Hepatocyte (in vitro differentiated cells): Measurements from ENCODE around the gene QARS1. TPM values are rescaled to one million over a fixed set of nuclear protein-coding genes. Genes with fewer than 3 reads are reported as not detected.
A peak's percentile ranks its signal among the peaks of the same experiment; 100 is the strongest.

Experiments
- DNase-seq: peaks from one replicate; pipeline ENCODE4 v3.0.0-alpha.2; 2016; ENCODE audit warnings: low spot score
- H2AFZ ChIP-seq: fragments of 200-600 bp; sonication (generic); 2 replicates; pipeline ENCODE4 v1.6.0; 2016; ENCODE audit warnings: antibody characterized with exemption, mild to moderate bottlenecking
- H3K27ac ChIP-seq: fragments of 200-600 bp; sonication (generic); 2 replicates; pipeline ENCODE4 v1.5.1; 2016; ENCODE audit warnings: mild to moderate bottlenecking
- H3K27me3 ChIP-seq: fragments of 200-600 bp; sonication (generic); 2 replicates; pipeline ENCODE4 v1.6.1; 2016
- H3K36me3 ChIP-seq: fragments of 200-600 bp; sonication (generic); replicated peaks from 2 replicates; pipeline ENCODE4 v1.5.1; 2016; ENCODE audit warnings: low read depth; ENCODE audit not compliant: insufficient read depth
- H3K4me1 ChIP-seq: fragments of 200-600 bp; sonication (generic); 2 replicates; pipeline ENCODE4 v1.5.1; 2016; ENCODE audit warnings: mild to moderate bottlenecking, moderate library complexity; ENCODE audit not compliant: insufficient read depth
- H3K4me2 ChIP-seq: fragments of 200-600 bp; sonication (generic); 2 replicates; pipeline ENCODE4 v1.6.0; 2016
- H3K4me3 ChIP-seq: fragments of 200-600 bp; sonication (generic); 2 replicates; pipeline ENCODE4 v1.5.1; 2016; ENCODE audit warnings: mild to moderate bottlenecking
- H3K79me2 ChIP-seq: fragments of 200-600 bp; sonication (generic); 2 replicates; pipeline ENCODE4 v1.6.0; 2017; ENCODE audit warnings: mild to moderate bottlenecking
- H3K9me2 ChIP-seq: fragments of 200-600 bp; sonication (generic); replicated peaks from 2 replicates; pipeline ENCODE4 v1.6.0; 2017; ENCODE audit warnings: mild to moderate bottlenecking; ENCODE audit not compliant: insufficient read depth
- H3K9me3 ChIP-seq: fragments of 200-600 bp; sonication (generic); 2 replicates; pipeline ENCODE4 v1.5.1; 2016; ENCODE audit warnings: low read depth, mild to moderate bottlenecking
- H4K20me1 ChIP-seq: fragments of 200-600 bp; sonication (generic); 2 replicates; pipeline ENCODE4 v1.6.0; 2016; ENCODE audit warnings: mild to moderate bottlenecking; ENCODE audit not compliant: insufficient read depth, poor library complexity, severe bottlenecking
- CTCF ChIP-seq: fragments of 200-600 bp; sonication (generic); IDR thresholded peaks from 2 replicates; pipeline ENCODE4 v1.5.1; 2016; ENCODE audit warnings: antibody characterized with exemption, mild to moderate bottlenecking; ENCODE audit not compliant: poor library complexity
- EZH2 ChIP-seq: fragments of 200-600 bp; sonication (generic); IDR thresholded peaks from 2 replicates; pipeline ENCODE4 v1.6.1; 2016; ENCODE audit warnings: antibody characterized with exemption, mild to moderate bottlenecking, borderline replicate concordance
- EZH2phosphoT487 ChIP-seq: fragments of 200-600 bp; sonication (generic); IDR thresholded peaks from one replicate; pipeline ENCODE4 v1.6.1; 2018; ENCODE audit warnings: antibody characterized with exemption, mild to moderate bottlenecking, low read depth, moderate library complexity; ENCODE audit not compliant: unreplicated experiment, severe bottlenecking
- WGBS: methylation state at CpG from one replicate; pipeline ENCODE4 v1.1.6; 2016; ENCODE audit warnings: low lambda C conversion rate; ENCODE audit errors: missing lambda C conversion rate; 5-methylcytosine and 5-hydroxymethylcytosine counted together
- polyA plus RNA-seq: library from polyadenylated mRNA; unstranded; fragments of >200 nt; fragmentation: Nextera tagmentation; extraction: Ambion mirVana; gene quantifications from 2 replicates; pipeline ENCODE4 v1.2.1, GENCODE V29; 2016
- total RNA-seq: library from RNA; depleted of rRNA; stranded (reverse); fragments of >200 nt; gene quantifications from 2 replicates; pipeline ENCODE4 v1.2.3, GENCODE V29; 2014

QARS1 gene
- total and polyA plus RNA-seq, 2 experiments from 2014 or later = 104 to 206 TPM

- no peak overlapping the region for H3K4me3 ChIP-seq
- no peak overlapping the region for H3K27ac ChIP-seq
- H4K20me1 ChIP-seq = no peaks in the 10 kb centered on the region
- no peak for TF ChIP-seq EZH2
- no peak for DNase-seq
- no peaks in the 10 kb centered on the region for H3K9me3 ChIP-seq
- H3K27me3 ChIP-seq = no peaks in the 10 kb centered on the region
- no peak overlapping the region for H3K4me2 ChIP-seq
- WGBS = 92% methylated on average over 13 of the region's 13 CpGs
- no peak overlapping the region for H2AFZ ChIP-seq
- H3K79me2 ChIP-seq = peaks cover 17% of the 10 kb centered on the region
- peaks cover 12% of the 10 kb centered on the region for H3K4me1 ChIP-seq
- H3K9me2 ChIP-seq = no peaks in the 10 kb centered on the region
- H3K36me3 ChIP-seq = no peaks in the 10 kb centered on the region
These were observed 5.5 kb downstream of the QARS1 start for GRCh38 chr3:49098910-49099630.

GRCh38 chr3:49098429-49098828, 6.1 kb downstream of the QARS1 start:
- H3K4me2 ChIP-seq = no peak overlapping the region
- H3K27ac ChIP-seq = no peak overlapping the region
- H3K9me3 ChIP-seq = no peaks in the 10 kb centered on the region
- H3K9me2 ChIP-seq = no peaks in the 10 kb centered on the region
- TF ChIP-seq EZH2 (no peak), EZH2phosphoT487 (no peak), CTCF (no peak)
- no peaks in the 10 kb centered on the region for H4K20me1 ChIP-seq
- H3K4me1 ChIP-seq = peaks cover 8% of the 10 kb centered on the region
- no peak overlapping the region for H2AFZ ChIP-seq
- H3K4me3 ChIP-seq = no peak overlapping the region
- no peak for DNase-seq
- H3K27me3 ChIP-seq = no peaks in the 10 kb centered on the region
- H3K79me2 ChIP-seq = peaks cover 11% of the 10 kb centered on the region
- WGBS = 85% methylated on average over 5 of the region's 5 CpGs
- no peaks in the 10 kb centered on the region for H3K36me3 ChIP-seq

- no peaks in the 10 kb centered on the region for H3K36me3 ChIP-seq
- WGBS = 2% methylated on average over 48 of the region's 65 CpGs
- peaks cover 37% of the 10 kb centered on the region for H3K79me2 ChIP-seq
- peaks cover 24% of the 10 kb centered on the region for H3K4me1 ChIP-seq
- H4K20me1 ChIP-seq = peaks cover 34% of the 10 kb centered on the region
- peak; percentile 99 for DNase-seq
- H3K27ac ChIP-seq = peak within 1 kb of the TSS; percentile 94
- peak within 1 kb of the TSS; percentile 89 for H3K4me2 ChIP-seq
- H3K4me3 ChIP-seq = peak within 1 kb of the TSS; percentile 80
- H3K9me3 ChIP-seq = no peaks in the 10 kb centered on the region
- H2AFZ ChIP-seq = peak within 1 kb of the TSS; percentile 33
- no peaks in the 10 kb centered on the region for H3K9me2 ChIP-seq
- H3K27me3 ChIP-seq = no peaks in the 10 kb centered on the region
- no peak for TF ChIP-seq EZH2
- peak; percentile 60 for TF ChIP-seq CTCF
- TF ChIP-seq EZH2phosphoT487 = no peak
These were observed 10.4 kb downstream of the QARS1 start, which contains the start of gene QRICH1 for GRCh38 chr3:49093853-49094767. Gene QRICH1 (minus strand): TSS chr3:49094071. CDS start chr3:49077017, 17,054 bp downstream.
